Calu3 (cell line): Measurements from ENCODE around the gene DENND5A. TPM values are rescaled to one million over a fixed set of nuclear protein-coding genes. Genes with fewer than 3 reads are reported as not detected.

Source experiments
- BruUV-seq: library from RNA; stranded (reverse); fragments of 400-500 nt; replicated peaks from 2 replicates; lab custom pipeline; 2021; lab: Mats Ljungman, UMichigan
- CTCF ChIA-PET: fragments of 300-600 bp; sonication (Branson Sonifier 250); formaldehyde crosslinking; loops from one replicate; lab custom pipeline; 2022; ENCODE audit warnings: antibody characterized with exemption; lab: Charles Lee
- DNase-seq: peaks from one replicate; pipeline ENCODE4 v3.0.0; 2022
- H3K27ac Mint-ChIP-seq: one replicate; pipeline ENCODE4 v1.8.0; 2022; ENCODE audit warnings: mixed read lengths; ENCODE audit not compliant: unreplicated experiment
- H3K27me3 Mint-ChIP-seq: one replicate; pipeline ENCODE4 v1.8.0; 2022; ENCODE audit warnings: mixed read lengths; ENCODE audit not compliant: unreplicated experiment
- H3K36me3 Mint-ChIP-seq: one replicate; pipeline ENCODE4 v1.8.0; 2022; ENCODE audit warnings: mild to moderate bottlenecking, moderate library complexity, mixed read lengths; ENCODE audit not compliant: insufficient read depth, unreplicated experiment
- H3K4me1 Mint-ChIP-seq: one replicate; pipeline ENCODE4 v1.8.0; 2022; ENCODE audit warnings: mild to moderate bottlenecking, low read depth, mixed read lengths; ENCODE audit not compliant: unreplicated experiment
- H3K4me3 Mint-ChIP-seq: one replicate; pipeline ENCODE4 v1.8.0; 2022; ENCODE audit warnings: mild to moderate bottlenecking, low read depth, moderate library complexity, mixed read lengths; ENCODE audit not compliant: unreplicated experiment
- H3K9me3 Mint-ChIP-seq: one replicate; pipeline ENCODE4 v1.8.0; 2022; ENCODE audit warnings: low read depth, mixed read lengths; ENCODE audit not compliant: unreplicated experiment
- intact Hi-C: fragments of 100-400 bp; cut with micrococcal nuclease; formaldehyde crosslinking; loops from one replicate; pipeline ENCODE4 v1.10.0; 2022; ENCODE audit not compliant: unreplicated experiment
- total RNA-seq: library from RNA; stranded (reverse); gene quantifications from 2 replicates; pipeline ENCODE4 v1.2.3, GENCODE V29; 2022
- TF ChIP-seq, protein P1 (sequence below): fragments of 200-600 bp; IDR thresholded peaks from one replicate; pipeline ENCODE4 v1.8.0; 2022; ENCODE audit warnings: antibody characterized with exemption; ENCODE audit not compliant: unreplicated experiment

DENND5A gene
- total RNA-seq, 1 experiment from 2014 or later = 40.0 TPM

DNA sequence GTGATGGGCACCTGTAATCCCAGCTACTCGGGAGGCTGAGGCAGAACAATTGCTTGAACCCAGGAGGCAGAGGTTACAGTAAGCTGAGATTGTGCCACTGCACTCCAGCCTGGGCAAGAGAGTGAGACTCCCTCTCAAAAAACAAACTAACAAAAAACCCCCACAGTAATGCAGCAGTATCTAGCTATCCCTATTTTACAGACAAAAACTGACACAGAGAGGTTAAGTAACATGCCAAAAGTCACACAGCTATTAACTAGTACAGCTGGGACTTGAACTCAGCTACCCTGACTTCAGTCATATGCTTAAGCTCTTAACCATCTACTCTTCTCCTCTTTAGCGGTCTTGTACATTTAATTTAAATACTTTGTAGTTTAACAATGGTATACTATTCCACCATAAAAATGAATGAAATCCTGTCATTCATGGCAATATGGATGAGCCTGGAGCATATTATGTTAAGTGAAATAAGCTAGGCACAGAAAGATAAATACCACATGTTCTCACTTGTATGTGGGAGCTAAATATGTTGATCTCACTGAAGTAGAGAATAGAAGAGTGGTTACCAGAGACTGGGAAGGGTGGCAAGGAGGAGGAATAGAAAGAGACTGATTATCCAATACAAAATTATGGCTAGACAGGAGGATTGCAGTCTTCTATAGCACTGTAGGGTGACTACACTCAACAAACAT, 82.8 kb downstream of the DENND5A start:
- TF ChIP-seq, protein P1, sequence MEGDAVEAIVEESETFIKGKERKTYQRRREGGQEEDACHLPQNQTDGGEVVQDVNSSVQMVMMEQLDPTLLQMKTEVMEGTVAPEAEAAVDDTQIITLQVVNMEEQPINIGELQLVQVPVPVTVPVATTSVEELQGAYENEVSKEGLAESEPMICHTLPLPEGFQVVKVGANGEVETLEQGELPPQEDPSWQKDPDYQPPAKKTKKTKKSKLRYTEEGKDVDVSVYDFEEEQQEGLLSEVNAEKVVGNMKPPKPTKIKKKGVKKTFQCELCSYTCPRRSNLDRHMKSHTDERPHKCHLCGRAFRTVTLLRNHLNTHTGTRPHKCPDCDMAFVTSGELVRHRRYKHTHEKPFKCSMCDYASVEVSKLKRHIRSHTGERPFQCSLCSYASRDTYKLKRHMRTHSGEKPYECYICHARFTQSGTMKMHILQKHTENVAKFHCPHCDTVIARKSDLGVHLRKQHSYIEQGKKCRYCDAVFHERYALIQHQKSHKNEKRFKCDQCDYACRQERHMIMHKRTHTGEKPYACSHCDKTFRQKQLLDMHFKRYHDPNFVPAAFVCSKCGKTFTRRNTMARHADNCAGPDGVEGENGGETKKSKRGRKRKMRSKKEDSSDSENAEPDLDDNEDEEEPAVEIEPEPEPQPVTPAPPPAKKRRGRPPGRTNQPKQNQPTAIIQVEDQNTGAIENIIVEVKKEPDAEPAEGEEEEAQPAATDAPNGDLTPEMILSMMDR = no peak
- no peak for DNase-seq
- Mint-ChIP-seq H3K4me3 (no peak overlapping the region), H3K27me3 (no peaks in the 10 kb centered on the region), H3K4me1 (no peaks in the 10 kb centered on the region), H3K27ac (no peak overlapping the region), H3K36me3 (no peaks in the 10 kb centered on the region), H3K9me3 (no peaks in the 10 kb centered on the region)
- intact Hi-C loops = no loop called here
- no TSS peak for BruUV-seq
- CTCF ChIA-PET = no interaction called here

DNA sequence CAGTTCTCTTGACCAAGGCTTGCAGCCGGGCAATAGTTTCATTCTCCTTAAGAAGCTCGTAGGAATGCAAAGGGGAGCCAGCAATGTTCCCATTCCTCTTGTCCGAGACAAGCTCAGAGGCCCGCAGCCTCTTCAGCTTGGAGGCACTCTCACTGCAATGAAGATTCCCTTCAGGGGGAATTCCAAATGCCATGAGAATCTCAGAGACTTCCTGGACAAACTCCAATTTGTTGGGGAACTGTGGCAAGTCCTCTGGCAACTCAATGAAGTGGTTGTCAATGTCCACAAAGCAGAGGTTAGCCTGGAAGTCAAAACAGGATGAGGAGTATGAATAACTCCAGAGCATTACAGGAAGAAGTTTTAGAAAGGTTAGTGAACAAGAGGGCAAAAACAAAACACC, 84.4 kb downstream of the DENND5A start:
- Mint-ChIP-seq H3K4me1 (no peaks in the 10 kb centered on the region), H3K9me3 (no peaks in the 10 kb centered on the region), H3K4me3 (no peak overlapping the region), H3K27me3 (no peaks in the 10 kb centered on the region), H3K27ac (no peak overlapping the region), H3K36me3 (peaks cover 5% of the 10 kb centered on the region)
- no peak for DNase-seq
- no TSS peak for BruUV-seq
- TF ChIP-seq, protein P1 = no peak
- intact Hi-C loops = no loop called here
- CTCF ChIA-PET = no interaction called here

DNA sequence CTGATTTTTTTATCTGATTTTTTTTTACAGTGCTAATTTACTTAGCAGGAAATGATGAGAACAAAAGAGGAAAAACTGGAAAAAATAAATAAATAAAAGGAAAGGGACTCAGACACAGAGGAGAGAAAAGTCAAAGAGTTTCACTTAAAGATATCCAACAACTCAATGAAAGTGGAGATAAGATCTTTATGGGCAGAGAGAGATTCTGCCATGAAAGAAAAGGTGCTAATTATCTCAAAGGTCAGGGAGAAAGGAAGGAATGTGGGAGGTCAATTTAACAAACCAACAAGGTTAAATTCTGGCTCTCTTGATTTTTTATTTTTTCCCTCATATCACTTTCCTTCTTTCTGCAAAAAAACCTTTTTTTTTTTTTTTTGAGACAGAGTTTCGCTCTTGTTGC, 86.0 kb downstream of the DENND5A start:
- intact Hi-C loops = no loop called here
- peaks cover 5% of the 10 kb centered on the region for H3K36me3 Mint-ChIP-seq
- H3K4me1 Mint-ChIP-seq = no peaks in the 10 kb centered on the region
- CTCF ChIA-PET = no interaction called here
- no TSS peak for BruUV-seq
- TF ChIP-seq, protein P1 = no peak
- no peaks in the 10 kb centered on the region for H3K9me3 Mint-ChIP-seq
- no peaks in the 10 kb centered on the region for H3K27me3 Mint-ChIP-seq
- DNase-seq = no peak
- H3K4me3 Mint-ChIP-seq = no peak overlapping the region
- H3K27ac Mint-ChIP-seq = no peak overlapping the region

DNA sequence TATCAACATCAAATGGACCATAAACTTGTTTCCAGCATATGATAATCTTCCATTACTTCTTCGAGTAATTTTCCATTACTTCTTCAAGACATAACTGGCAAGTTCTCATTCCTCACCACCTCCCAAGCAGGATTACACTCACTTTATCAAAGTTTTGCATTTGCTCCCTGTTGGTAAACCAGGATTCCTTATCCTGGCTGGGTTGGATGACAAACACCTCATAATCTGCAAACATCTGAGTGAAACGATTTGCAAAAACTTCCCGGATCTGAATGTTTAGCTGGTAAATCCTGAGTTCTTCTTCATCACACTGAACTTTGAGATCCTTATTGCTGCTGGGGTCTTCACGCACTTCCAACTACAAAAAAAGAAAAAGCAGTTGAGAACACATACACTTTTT, 86.4 kb downstream of the DENND5A start:
- Mint-ChIP-seq H3K9me3 (no peaks in the 10 kb centered on the region), H3K27ac (no peak overlapping the region), H3K36me3 (peaks cover 5% of the 10 kb centered on the region), H3K27me3 (no peaks in the 10 kb centered on the region), H3K4me1 (no peaks in the 10 kb centered on the region), H3K4me3 (no peak overlapping the region)
- DNase-seq = no peak
- intact Hi-C loops = no loop called here
- TF ChIP-seq, protein P1 = no peak
- CTCF ChIA-PET = no interaction called here
- no TSS peak for BruUV-seq
